ENCODE data around the gene ATP2B3. TPM values are rescaled to one million over a fixed set of nuclear protein-coding genes. Genes with fewer than 3 reads are reported as not detected.

ATP2B3 gene
- not detected for polyA plus RNA-seq (2012; ENCODE audit: insufficient read depth, insufficient read length)

DNA sequence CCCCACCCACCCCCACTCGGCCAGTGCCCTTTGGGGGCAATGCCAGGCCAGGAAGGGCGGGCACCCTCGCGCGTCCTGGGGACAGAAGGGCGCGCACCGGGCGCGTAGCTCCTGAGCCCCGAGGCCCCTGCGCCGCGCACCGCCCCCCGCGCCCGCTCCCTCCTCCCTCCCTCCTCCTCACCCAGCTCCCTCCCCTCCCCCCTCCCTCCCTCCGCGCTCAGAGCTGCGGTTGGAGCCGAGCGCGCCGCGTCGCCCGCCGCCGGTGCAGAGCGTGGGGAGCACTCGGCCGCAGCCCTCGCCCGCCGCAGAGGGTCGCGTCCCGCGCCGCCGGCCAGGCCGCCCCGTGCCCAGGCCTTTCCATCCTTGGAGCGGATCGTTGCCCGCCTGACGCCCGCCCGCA, at the start of gene ATP2B3:
TSS of gene ATP2B3 (plus strand) at position 220 of the 400 bp plus-strand sequence. CDS start 18,606 bp downstream, outside the sequence.
- no peak within 1 kb of the TSS for H3K4me3 ChIP-seq (ENCODE audit: low read length)

DNA sequence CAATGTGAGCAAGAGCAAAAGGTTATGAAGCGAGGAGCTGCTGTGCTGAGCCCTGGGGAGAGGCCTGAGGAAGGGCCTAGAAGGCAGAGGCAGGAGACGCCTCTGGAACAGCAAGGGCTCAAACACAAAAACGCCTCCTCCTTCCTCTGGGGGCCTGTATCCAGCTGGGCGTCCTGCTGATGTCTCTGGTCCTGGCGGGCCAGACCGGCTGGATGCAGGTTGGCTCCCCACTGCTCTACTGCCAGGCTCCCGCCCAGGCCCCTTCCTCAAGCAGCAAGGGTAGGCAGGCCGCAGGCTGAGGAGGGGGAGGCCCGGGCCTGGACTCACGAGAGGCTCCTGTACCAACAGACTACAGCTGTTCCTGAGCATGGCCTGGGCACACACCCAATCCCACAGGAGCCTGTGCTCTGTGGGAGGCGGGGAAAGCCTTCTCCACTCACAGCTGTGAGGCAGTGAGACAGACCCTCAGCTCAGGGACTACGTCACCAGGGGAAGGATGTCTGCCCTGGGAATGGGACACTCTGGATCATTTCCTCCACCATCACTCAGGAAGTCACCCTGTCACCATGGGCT, 49.3 kb upstream of the ATP2B3 start:
- no peak for DNase-seq (ENCODE audit: low read depth, low spot score)
- no peak overlapping the region for H3K4me3 ChIP-seq (ENCODE audit: low read length)

More for the DNA sequence above, at the start of gene ATP2B3:
- DNase-seq (ENCODE audit: low read depth, low spot score), result no peak

DNA sequence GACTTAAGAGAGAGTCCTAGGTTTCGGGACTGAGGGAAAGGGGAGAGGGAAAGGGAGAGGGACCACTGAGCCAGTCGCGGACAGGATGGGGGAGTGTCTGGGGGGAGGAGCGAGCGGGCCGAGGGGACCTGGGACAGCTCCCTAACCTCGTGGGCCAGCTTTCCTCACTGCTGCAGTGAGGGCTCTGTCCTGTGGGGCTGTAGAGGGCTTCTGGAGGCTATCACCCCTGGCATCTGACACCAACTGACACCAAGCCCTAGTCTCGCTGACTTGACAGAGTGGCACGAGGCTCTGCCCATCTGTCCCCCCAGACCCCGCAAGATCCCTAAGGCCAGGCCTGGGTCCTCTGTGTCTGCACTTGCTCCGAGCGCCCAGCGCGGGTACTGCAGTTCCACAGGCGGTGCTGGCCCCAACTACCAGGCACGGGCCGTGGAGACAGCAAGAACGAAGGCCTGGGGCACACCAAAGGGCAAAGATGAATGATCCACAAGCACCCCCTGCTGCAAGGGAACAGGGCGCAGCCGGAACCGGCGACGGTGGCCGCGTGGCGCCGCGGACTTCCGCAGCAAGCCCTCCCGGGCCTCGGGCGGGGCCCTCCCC, 47.5 kb upstream of the ATP2B3 start:
- H3K4me3 ChIP-seq (ENCODE audit: low read length), result peak overlapping the region; percentile 76
- no peak for DNase-seq (ENCODE audit: low read depth, low spot score)

DNA sequence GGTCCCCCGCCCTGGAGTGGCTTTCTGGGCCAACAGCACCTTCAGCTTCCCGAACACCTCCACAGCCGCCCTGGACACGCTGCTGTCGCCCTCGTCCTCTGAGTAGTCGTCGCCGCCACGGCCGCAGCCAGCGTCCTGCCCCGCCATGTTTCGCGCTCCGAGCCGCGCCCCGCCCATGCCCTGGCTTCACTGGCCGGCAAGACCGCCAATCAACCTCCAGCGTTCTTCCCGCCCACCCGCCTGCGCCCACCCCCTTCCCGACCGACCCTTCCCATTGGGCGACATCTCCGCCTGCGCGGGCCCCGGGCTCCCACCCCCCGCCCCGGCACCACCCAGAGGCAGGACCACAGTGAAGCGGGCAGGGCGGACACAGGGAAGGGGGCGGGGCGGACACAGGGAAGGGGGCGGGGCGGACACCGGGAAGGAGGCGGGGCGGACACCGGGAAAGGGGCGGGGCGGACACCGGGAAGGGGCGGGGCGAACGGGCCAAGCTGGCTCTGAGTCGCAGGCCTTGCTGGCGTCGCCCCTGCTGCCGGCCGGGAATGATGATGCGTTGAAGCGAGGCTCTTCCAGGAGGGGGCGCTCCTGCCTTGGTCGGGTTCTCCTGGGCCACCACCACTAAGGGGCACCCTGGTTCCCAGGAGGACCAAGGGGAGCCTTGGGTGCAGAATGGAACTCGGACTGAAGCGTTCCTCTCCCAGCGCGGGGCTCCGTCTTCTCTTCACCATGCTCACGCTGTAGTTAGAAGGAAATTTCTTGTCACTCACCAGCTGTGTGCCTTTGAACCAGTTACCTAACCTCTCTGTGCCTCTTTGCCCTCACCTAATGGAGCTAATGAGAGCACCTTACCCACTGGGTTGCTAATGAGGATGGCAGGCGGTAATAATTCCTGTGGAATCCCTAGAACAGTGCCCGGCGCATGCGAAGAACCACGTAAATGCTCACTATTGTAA, 46.8 kb upstream of the ATP2B3 start, which contains the start of gene HAUS7:
TSS of gene HAUS7 (minus strand) at position 166 of the 953 bp plus-strand sequence. CDS start at position 147, 19 bp downstream.
- peak within 1 kb of the TSS; percentile 76 for H3K4me3 ChIP-seq (ENCODE audit: low read length)
- DNase-seq (ENCODE audit: low read depth, low spot score), result peak; percentile 79

DNA sequence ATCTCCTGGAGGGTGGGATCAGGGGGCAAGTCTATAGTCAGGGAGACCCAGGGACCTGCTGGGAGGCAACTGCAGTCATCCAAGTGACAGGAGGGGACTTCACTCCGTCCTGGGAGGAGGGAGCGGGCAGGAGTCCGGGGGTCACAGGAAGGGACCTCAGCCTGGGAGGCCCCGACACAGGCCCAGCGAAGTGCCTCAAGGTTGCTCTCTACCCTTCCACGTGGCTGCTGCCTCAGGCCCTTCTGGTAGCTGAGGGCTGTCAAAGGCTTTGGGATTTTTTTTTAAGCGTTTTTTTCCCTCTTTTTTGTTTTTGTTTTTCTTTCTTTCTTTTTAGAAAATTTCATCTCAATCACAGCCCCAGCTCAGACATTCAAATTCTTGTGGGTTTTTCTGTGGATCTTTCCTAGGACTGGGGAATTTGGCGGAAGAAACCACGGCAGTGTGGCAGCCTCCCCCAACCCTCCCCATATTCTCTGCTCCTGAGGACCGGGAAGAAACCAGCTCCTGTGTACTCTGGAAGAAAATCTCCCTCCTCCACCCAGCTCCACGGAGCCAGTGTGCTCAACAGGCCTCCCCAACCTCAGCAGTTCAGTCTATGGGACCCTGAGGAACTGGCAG, 45.7 kb upstream of the ATP2B3 start:
- DNase-seq (ENCODE audit: low read depth, low spot score), result no peak
- no peak overlapping the region for H3K4me3 ChIP-seq (ENCODE audit: low read length)

DNA sequence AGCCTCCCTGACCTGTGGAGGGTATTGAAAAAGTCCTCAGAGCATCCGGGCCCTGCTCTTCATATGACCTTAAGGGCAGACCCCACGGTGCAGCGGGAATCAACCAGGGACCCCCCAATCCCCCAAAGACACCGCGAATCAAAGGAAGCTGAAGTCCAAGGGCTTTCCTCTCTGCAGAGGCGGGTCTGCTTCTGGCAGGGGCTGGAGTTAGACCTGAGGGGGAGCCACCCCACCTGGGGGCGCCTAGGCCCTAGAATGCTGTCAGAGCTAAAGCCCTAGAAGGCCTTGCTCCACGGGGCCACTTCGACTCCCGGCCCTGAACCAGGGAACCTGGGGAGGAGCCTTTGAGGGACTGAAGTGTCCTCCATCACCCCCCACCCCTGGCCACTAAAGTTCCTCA, 44.3 kb upstream of the ATP2B3 start:
- H3K4me3 ChIP-seq (ENCODE audit: low read length), result no peak overlapping the region
- DNase-seq (ENCODE audit: low read depth, low spot score), result no peak

DNA sequence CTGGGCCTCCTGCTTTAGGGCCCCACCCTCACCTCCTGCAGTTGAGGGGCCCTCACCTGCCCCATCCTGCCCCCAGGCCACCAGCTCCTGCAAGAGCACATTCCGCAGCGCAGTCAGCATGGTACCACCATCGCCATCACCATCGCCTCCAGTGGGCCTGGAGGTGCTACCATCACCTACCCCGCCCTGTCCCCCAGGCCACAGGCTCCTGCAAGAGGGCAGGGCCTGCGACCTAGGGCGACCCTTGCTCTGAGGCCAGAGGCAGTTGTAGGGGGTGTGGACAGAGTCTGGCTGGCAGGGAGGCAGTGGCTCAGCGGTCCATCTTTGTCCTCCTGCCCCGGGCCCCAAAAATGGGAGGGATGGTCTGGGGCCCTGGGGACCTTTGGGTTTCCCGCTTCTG, 43.2 kb upstream of the ATP2B3 start:
- no peak for DNase-seq (ENCODE audit: low read depth, low spot score)
- H3K4me3 ChIP-seq (ENCODE audit: low read length), result no peak overlapping the region

DNA sequence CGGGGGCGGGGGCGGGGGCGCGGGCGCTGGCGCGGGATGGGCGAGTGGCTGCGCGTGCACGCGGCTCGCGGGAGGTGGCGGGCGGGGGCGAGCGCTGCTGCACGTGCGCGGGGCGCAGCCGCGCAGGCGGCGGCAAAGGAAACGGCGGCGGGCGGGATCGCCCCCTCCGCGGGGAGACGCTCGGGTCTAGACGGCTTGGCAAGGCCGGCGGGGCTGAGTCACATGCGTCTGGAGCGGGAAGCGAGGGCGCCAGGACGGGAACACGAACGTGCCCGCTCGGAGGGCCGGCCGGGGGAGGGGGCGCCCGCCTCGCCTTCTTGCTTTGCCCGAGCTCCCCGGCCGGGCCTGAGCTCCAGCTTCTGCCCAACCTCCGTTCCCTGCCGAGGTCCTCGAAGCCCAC, 42.7 kb upstream of the ATP2B3 start:
- H3K4me3 ChIP-seq (ENCODE audit: low read length), result no peak overlapping the region
- DNase-seq (ENCODE audit: low read depth, low spot score), result no peak

DNA sequence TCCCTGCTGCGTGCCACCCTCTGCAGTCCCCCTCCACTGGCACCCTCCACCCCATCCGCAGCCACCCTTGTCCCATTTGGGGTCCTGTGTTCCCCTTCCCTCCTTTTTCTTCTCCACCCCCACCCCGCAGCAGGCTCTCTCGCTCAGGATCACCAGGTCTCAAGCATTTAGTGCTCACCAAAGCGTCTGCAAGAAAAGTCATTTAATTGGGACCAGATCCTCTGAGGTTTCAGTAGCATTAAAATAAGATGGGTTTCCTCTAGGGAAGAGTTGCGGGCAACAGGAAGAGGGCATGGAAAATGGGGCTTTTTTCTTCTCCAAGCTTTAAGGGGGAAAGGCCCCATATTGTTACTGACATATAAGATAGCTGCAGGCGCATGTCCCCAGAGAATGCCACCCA, 42.2 kb upstream of the ATP2B3 start:
- DNase-seq (ENCODE audit: low read depth, low spot score), result no peak
- no peak overlapping the region for H3K4me3 ChIP-seq (ENCODE audit: low read length)

DNA sequence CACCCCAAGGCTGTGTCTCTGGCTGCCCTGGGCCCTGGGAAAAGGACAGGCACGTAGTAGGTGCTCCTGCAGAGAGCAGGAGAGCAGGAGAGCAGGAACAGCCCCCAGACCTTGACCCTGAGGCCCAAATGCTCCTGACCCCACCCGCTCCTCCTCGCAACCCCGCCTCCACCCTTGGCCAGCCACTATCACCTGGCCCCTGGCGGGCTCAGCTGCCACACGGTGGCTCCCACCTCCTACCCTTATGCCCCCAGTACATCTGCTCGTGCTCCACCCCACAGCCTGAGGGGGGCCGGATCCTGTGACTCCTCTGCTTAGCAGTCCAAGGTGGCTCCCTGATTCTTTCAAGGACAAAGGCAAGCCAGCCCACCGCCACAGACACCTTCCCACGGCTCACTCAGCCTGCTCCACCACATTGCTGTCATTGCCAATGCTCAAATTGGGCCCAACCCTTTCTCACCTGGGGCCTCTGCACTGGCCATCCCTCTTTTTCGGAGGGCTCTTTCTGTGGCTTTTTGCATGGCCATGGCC, 41.6 kb upstream of the ATP2B3 start:
- no peak overlapping the region for H3K4me3 ChIP-seq (ENCODE audit: low read length)
- DNase-seq (ENCODE audit: low read depth, low spot score), result no peak

DNA sequence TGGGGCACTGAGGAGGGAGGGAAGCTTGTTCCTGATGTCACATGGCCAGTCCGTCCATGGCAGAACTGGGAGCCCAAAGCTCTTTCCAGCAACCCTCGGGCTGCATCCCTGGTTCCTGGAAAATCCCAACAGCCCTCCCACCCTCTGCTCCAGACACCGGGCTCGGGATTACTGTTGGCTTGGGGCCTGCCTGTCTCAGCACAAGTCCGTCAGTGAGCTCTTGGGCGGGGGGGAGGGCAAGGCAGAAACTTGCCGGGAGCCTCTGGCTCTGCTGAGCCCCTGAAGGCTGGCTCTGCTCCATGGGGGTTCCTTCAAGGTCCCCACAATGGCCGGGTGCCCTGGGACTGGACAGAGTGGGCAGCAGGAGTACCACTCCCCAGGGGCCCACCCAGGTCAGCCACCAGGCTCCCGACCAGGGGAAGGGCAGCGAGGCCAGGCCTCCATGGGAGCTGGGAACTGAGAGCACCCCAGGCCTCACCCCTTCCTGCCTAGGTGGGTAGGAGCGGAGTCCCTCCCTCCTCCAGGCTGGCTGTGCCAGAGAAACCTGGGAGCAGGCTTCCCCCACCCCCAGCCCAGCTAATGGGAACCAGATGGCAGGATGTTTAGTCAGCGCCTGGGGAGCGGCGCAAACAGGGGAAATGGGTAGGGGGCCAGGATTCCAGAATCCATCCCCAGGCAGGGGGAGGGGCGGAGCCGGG, 40.6 kb upstream of the ATP2B3 start:
- H3K4me3 ChIP-seq (ENCODE audit: low read length), result no peak overlapping the region
- DNase-seq (ENCODE audit: low read depth, low spot score), result no peak

DNA sequence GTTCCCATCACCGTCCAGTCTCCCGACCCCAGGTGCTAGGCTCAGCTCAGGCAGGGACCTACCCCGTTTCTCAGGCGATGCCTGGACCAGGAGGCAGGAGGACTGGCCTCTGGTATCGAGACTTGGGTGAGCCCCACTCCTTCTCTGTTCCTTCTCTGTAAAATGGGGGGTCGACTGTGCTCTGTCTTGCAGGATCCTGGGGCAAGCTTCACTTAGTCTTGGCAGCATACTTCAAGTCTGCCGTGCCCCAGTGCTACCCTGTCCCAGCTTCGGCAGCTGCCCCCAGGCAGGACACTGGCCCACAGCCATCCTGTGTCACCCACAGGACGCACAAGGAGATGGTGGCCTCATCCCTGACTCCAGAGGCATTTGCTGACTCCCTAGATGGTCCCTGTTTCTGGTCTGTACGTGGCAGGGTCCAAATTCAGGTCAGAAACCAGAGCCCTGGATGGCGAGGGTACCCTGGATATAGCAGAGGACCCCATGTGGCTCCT, 40.0 kb upstream of the ATP2B3 start:
- no peak overlapping the region for H3K4me3 ChIP-seq (ENCODE audit: low read length)
- no peak for DNase-seq (ENCODE audit: low read depth, low spot score)

DNA sequence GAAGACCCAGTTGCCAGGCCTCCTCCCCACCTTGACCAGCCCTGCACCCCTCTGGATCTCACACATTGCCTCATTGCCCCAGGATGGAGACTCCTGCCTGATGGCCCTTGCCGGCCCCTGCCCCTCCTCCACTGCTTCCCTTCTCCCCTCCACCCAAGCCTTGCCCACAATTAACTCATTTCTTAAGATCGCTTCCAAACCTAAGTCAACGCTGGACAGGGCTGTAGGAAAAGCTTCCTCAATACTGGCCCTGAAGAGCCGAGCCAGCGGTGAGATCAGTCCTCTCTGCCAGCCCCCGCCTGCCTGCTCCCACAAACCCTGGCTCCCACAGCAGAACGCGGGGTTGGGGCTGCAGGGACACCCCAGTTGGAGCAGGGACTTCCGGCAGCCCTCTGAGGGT, 39.5 kb upstream of the ATP2B3 start:
- no peak for DNase-seq (ENCODE audit: low read depth, low spot score)
- no peak overlapping the region for H3K4me3 ChIP-seq (ENCODE audit: low read length)

DNA sequence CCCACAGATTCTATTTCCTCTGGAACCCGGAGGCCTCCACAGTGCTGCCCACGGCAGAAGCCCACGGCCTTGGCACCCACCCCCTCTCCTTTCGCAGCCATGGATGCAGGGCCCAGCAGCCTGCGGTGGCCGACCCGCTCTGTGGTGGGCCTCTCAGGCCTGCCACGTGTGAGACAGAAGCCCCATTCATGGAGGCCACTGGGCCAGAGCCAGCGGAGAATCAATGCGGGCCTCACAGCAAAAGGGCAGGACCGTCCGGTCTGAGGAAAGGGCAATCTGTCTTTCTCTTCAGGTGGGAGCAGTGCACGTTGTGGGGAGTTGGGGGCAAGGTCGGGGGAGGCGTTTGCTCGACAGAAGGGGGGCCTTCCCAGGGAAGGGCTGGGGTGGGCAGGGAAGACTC, 38.7 kb upstream of the ATP2B3 start:
- no peak for DNase-seq (ENCODE audit: low read depth, low spot score)
- no peak overlapping the region for H3K4me3 ChIP-seq (ENCODE audit: low read length)

DNA sequence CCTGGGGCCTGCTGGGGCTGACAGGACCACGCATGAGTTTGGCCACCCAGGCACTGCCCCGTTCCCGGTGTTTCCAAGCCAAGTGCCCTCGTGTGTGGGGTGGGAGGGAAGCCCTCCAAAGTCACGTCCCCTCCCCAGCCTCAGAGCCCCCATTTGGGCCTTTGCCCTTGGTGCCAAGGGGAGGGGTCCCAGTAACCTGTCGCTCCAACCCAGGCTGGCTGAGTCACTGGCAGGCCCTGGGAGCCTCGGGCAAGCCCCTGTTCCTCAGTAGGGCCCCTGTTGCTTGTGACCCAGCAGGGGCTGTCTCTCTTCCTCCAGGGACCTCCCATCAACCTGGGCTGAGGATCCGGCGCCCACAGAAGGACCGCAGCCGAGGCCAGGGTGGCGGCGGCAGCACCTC, 36.4 kb upstream of the ATP2B3 start:
- no peak overlapping the region for H3K4me3 ChIP-seq (ENCODE audit: low read length)
- no peak for DNase-seq (ENCODE audit: low read depth, low spot score)

DNA sequence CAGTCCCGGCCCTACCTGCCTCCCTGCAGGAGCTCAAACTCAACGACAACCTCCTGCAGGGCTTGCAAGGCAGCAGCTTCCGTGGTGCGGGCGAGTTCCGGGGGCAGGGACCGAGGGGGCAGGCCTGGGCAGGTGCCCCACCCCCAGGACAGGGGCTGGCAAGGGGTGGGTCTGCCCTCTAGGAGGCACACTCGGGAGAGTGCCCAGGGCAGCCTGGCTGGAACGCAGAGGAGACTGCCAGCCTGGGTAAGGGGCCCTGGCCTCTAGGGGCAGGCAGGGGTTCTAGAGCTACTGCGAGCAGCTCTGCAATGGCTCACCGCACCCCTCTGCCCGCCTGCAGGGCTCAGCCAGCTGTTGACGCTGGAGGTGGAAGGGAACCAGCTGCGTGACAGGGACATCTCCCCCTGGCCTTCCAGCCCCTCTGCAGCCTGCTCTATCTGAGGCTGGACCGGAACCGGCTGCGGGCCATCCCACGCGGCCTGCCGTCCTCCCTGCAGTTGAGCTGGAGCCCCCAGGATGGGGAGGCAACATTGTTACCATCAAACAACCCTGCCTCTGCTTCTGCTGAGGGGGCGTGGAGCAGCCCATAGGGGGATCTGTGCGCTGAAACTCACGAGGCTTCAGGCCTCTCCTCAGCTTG, 34.9 kb upstream of the ATP2B3 start:
- H3K4me3 ChIP-seq (ENCODE audit: low read length), result no peak overlapping the region
- no peak for DNase-seq (ENCODE audit: low read depth, low spot score)

DNA sequence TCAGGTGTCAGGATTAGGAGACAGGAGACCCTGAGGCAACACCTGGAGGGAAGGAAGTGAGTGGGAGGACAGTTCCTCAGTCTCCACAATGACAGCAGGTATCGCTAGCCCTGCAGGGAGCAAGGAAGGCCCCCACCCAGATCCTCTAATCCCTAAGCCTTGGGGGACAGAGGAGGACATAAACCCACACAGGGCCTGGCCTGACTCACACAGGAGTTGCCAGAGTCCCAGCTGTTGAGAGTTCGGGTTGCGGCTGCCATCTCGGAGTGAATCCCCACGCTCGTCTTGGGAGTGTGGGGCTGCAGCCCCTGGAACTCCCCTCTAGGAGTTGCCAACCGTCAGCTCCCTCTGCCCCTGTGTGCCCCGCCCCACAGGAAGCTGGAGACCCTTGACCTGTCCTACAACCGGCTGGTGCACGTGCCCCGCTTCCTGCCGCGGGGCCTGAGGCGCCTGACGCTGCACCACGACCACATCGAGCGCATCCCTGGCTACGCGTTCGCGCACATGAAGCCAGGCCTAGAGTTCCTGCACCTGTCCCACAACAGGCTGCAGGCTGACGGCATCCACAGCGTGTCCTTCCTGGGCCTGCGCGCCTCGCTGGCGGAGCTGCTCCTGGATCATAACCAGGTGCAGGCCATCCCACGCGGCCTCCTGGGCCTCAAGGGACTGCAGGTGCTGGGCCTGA, 31.9 kb upstream of the ATP2B3 start:
- no peak for DNase-seq (ENCODE audit: low read depth, low spot score)
- no peak overlapping the region for H3K4me3 ChIP-seq (ENCODE audit: low read length)

DNA sequence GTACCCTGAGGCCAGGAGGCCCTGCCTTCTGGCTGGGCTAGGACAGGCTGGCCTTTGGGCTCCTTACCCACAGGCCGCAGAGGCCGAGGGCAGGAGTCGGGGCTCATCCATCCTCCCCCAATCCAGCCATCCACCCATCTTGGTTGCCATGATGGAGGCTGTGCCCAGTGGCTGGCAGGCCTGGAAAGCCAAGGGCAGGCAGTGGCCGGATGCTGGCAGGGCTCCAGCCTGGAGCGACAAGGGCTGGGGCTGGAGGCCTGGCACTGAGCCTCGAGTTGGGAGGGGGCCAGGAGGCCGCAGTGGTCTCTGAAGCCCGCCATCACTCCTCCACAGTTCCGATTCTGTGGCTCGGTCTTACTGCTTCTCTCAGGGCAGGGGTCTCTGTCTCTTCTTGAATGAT, 31.3 kb upstream of the ATP2B3 start:
- no peak for DNase-seq (ENCODE audit: low read depth, low spot score)
- no peak overlapping the region for H3K4me3 ChIP-seq (ENCODE audit: low read length)
